ENCODE data around the gene DDX41.

DDX41 gene

GRCh38 chr5:177483994-177484901, 32.5 kb downstream of the DDX41 start:
- no peak for DNase-seq (ENCODE audit: low spot score)

GRCh38 chr5:177483042-177483441, 33.7 kb downstream of the DDX41 start:
- DNase-seq (ENCODE audit: low spot score), result no peak

GRCh38 chr5:177482359-177482795, 34.4 kb downstream of the DDX41 start:
- DNase-seq (ENCODE audit: low spot score), result no peak

- peak; percentile 80 for DNase-seq (ENCODE audit: low spot score)
Measured at GRCh38 chr5:177479774-177480173, 37.0 kb downstream of the DDX41 start.

GRCh38 chr5:177478711-177479646, 37.8 kb downstream of the DDX41 start:
- DNase-seq (ENCODE audit: low spot score), result peak; percentile 91

DNA sequence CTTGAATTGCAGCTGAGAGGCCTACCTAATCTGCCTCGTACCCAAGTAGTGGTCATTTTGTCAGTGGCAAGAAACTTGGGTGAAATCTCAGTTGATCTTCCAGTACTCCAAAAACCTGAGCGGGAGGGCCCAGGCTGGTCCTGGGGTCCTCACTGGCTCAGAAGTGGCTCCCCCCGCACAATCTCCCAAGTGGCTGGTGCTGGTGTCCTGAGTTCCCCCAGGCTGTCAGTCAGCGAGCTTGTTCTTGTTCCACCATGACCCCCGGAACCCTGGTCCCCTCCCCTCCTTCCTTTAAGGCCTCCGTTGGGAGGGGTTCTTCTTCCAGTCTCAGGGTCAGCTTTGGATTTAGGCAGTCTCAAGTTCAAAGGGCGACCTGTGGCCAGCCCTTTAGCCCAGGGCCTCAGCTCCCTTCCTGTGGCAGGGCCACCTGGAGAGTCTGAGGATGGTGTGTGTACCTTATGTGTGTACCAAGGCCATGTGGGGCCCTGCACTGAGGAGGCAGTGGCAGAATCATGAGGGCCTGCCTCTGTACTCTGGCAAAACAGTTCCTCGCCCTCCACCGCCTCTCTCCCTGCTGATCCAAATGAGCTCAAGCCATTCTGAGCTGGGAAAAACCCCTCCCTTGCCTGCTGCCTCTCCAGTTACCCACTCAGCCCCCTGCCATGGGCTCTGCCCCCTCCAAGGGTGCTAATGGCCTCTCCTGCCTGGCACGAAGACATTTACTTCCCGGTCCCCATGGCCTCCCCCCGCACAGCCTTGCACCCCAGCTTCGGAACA, 38.9 kb downstream of the DDX41 start:
- DNase-seq (ENCODE audit: low spot score), result no peak

GRCh38 chr5:177476531-177477233, 40.1 kb downstream of the DDX41 start:
- DNase-seq (ENCODE audit: low spot score), result no peak

- no peak for DNase-seq (ENCODE audit: low spot score)
Measured at GRCh38 chr5:177475563-177476427, 41.0 kb downstream of the DDX41 start.

DNA sequence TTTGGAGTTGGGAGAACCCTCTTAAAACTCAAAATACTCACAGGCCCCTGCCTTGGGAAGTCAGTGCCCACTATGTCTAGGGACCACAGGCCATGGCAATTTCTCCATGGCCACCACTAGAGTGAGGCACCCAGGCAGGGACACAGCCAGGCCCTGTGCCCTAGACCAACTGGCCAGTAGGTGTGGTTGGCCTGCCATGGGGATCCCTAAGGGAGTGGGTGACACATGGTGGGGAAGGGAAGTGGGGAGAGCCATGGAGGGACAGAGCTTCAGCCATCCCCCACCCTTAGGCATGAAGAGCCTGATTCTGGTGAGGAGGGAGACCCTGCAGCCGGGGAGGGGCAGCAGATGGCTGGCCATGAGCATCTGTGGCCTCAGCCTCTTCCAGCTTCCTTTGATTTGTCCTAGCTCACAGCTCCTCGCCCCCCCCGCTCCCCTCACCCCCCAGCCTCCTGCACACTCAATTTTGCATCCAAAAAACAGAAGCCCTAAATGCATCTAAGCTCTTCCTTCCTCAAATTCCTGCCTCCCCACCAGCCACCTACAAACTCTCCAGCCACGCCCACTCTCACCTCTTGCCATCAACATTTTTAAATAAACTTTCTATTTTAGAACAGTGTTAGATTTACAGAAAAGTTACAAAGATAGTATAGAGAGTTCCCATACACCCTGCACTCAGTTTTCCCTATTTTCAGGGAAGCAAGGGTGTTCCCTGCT, 41.8 kb downstream of the DDX41 start:
- DNase-seq (ENCODE audit: low spot score), result no peak

- no peak for DNase-seq (ENCODE audit: low spot score)
Measured at GRCh38 chr5:177474002-177474476, 42.7 kb downstream of the DDX41 start.

GRCh38 chr5:177473443-177474001, 43.2 kb downstream of the DDX41 start, which contains the start of gene DBN1:
Gene DBN1 (minus strand): TSS chr5:177473634. CDS start chr5:177473521, 113 bp downstream.
- DNase-seq (ENCODE audit: low spot score), result peak; percentile 63

GRCh38 chr5:177472460-177473442, 44.0 kb downstream of the DDX41 start:
- no peak for DNase-seq (ENCODE audit: low spot score)

DNA sequence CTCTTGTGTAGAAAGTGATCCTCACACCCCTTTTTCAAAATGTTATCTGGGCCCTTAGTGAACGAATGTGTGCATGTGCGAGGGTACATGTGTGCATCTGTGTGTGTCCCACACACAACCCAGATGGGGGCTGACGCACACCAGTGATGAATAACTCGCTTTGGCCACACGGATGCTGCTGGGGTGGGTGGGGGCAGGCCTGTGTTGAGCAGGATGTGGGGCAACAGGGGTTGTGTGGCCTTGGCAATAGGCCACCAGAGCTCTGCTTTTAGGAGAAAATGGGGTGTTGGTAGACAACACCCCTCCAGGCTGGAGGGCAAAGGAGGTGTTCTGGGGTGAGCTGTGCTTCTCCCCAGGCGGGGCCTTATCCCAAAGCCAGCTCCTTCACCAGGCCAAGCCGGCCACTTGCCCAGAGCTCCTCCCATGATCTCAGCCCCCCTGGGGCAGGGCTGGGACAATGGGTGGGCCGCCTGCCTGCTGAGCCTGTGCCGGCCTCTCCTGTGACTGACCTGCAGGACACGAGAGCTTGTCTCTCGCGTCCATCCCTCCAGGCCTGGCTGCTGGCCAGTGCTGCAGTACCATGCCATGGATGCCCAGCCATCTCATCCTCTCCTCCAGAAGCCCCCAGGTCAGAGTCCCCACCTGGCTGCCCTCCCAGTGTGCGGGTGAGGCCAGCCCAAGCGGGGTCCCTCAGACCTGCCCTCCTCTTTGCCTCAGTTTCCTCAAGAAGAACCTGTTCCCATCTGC, 45.0 kb downstream of the DDX41 start:
- no peak for DNase-seq (ENCODE audit: low spot score)

DNA sequence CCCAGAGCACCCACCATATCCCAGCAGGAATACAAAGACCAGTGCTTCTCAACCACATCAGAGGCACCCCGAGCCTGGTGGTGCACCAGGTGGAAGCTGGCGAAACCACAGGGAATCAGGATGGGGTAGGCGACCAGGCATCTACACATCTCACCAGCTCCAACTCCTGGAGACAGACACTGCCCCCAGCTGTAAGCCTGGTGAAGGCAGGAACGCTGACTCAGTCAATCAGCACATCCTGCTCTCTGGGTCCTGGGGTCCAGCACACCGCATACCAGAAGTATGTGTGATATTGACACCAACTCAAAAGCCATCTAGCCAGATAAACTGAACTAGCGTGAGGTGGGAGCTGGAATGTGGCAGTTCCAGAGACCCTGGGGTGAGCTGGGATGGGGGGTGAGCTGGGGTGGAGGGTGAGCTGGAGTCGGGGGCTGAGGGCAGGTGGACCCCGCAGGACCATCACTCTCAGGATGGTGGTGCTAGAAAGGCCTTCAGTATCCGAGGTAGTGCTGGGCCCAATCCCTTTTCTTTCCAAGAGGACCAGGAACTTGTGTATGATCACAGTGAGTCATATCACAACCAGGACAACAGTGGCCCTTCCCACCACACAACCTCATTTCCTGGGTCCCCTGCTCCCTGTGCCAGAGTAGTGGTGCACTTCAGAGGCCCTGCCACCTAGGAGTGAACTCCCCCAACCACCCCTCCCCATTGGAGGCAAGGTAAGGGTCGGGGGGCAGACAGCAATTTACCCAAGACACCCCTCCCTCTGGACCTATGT, 45.8 kb downstream of the DDX41 start:
- peak; percentile 98 for DNase-seq (ENCODE audit: low spot score)

GRCh38 chr5:177469750-177470525, 46.8 kb downstream of the DDX41 start:
- DNase-seq (ENCODE audit: low spot score), result no peak

Data from SW480 (cell line).